HG03575 (cell line): Measurements from ENCODE around the gene FAM47C.

ENCODE experiments used
- ATAC-seq: cut with Tn5 transposase; IDR thresholded peaks from one replicate; pipeline ENCODE4 v1.9.1; 2021; ENCODE audit not compliant: unreplicated experiment, insufficient number of reproducible peaks, low FRiP score; ENCODE audit errors: extremely low read depth

The FAM47C gene

DNA sequence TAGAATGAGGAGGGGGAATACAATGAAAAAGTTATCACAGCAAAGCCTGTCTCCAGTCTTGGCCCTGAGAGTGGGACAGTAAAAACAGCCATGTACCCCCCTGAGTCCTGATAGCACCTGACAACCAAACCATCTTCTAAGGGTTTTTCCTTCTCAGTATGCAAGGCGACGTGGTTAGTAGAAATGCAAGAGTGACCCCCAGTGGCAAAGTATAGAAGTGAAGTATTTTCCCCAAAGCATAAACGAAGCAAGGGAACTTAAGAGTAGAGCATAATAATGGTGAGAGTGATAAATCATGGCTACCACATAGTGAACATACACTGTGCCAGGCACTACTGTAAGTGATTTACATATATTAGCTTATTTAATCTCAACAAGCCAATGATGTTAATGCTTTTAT lies 52.8 kb downstream of the FAM47C start:
- ATAC-seq, result peak; percentile 79
